Brain microvascular endothelial cell (primary cell): ENCODE data around the gene PARVB.

ENCODE experiments used
- DNase-seq: peaks from one replicate; pipeline ENCODE4 v3.0.0-alpha.2; 2020
- H3K27ac ChIP-seq: fragments of 250-450 bp; sonication (Bioruptor Pico); 2 replicates; pipeline ENCODE4 v1.5.1; 2020; ENCODE audit warnings: mild to moderate bottlenecking, moderate library complexity
- H3K27me3 ChIP-seq: fragments of 250-450 bp; sonication (Bioruptor Pico); replicated peaks from 2 replicates; pipeline ENCODE4 v1.5.1; 2020; ENCODE audit warnings: mild to moderate bottlenecking
- H3K36me3 ChIP-seq: fragments of 250-450 bp; sonication (Bioruptor Pico); replicated peaks from 2 replicates; pipeline ENCODE4 v1.5.1; 2020; ENCODE audit warnings: mild to moderate bottlenecking
- H3K4me3 ChIP-seq: 2 replicates; pipeline ENCODE4 v1.5.1; 2011; ENCODE audit warnings: low read depth, mild to moderate bottlenecking, control low read depth, low read length, moderate library complexity
- in situ Hi-C: cut with HindIII; loops from 2 replicates; pipeline ENCODE4 v1.10.0; 2017; ENCODE audit warnings: low sequenced_read_pairs, low pct_ligation_motif_present
- TF ChIP-seq, protein P1 (sequence below): IDR thresholded peaks from 2 replicates; pipeline ENCODE4 v1.5.1; 2011; ENCODE audit warnings: low read depth, mild to moderate bottlenecking, moderate library complexity, low read length, control low read depth, inconsistent platforms; ENCODE audit errors: missing control alignments

Gene PARVB

GRCh38 chr22:44084044-44084772, 60.1 kb downstream of the PARVB start:
- Histone ChIP-seq H3K27ac (no peak overlapping the region), H3K36me3 (no peaks in the 10 kb centered on the region), H3K27me3 (no peaks in the 10 kb centered on the region), H3K4me3 (no peak overlapping the region)
- in situ Hi-C loops: loop anchor here (25.0 kb wide), 1 partner anchor 97 kb away; no protein-coding TSS in a partner anchor
- DNase-seq: no peak
- TF ChIP-seq, protein P1, sequence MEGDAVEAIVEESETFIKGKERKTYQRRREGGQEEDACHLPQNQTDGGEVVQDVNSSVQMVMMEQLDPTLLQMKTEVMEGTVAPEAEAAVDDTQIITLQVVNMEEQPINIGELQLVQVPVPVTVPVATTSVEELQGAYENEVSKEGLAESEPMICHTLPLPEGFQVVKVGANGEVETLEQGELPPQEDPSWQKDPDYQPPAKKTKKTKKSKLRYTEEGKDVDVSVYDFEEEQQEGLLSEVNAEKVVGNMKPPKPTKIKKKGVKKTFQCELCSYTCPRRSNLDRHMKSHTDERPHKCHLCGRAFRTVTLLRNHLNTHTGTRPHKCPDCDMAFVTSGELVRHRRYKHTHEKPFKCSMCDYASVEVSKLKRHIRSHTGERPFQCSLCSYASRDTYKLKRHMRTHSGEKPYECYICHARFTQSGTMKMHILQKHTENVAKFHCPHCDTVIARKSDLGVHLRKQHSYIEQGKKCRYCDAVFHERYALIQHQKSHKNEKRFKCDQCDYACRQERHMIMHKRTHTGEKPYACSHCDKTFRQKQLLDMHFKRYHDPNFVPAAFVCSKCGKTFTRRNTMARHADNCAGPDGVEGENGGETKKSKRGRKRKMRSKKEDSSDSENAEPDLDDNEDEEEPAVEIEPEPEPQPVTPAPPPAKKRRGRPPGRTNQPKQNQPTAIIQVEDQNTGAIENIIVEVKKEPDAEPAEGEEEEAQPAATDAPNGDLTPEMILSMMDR: no peak

- H3K27ac ChIP-seq: no peak overlapping the region
- DNase-seq: peak; percentile 18
- TF ChIP-seq, protein P1: peak; percentile 59
- H3K4me3 ChIP-seq: no peak overlapping the region
- no peaks in the 10 kb centered on the region for H3K27me3 ChIP-seq
- in situ Hi-C loops: loop anchor here (25.0 kb wide), 1 partner anchor 99 kb away; no protein-coding TSS in a partner anchor
- H3K36me3 ChIP-seq: no peaks in the 10 kb centered on the region
Observed at GRCh38 chr22:44085743-44086270, 61.7 kb downstream of the PARVB start.

- no peak overlapping the region for H3K4me3 ChIP-seq
- no peak for DNase-seq
- in situ Hi-C loops: loop anchor here (25.0 kb wide), 1 partner anchor 99 kb away; no protein-coding TSS in a partner anchor
- H3K27ac ChIP-seq: no peak overlapping the region
- H3K27me3 ChIP-seq: no peaks in the 10 kb centered on the region
- H3K36me3 ChIP-seq: no peaks in the 10 kb centered on the region
- TF ChIP-seq, protein P1: no peak
Observed at GRCh38 chr22:44086271-44087088, 62.4 kb downstream of the PARVB start.

GRCh38 chr22:44087089-44087430, 63.0 kb downstream of the PARVB start:
- no peak for DNase-seq
- no peak overlapping the region for H3K27ac ChIP-seq
- H3K27me3 ChIP-seq: no peaks in the 10 kb centered on the region
- no peak overlapping the region for H3K4me3 ChIP-seq
- TF ChIP-seq, protein P1: no peak
- in situ Hi-C loops: loop anchor here (25.0 kb wide), 1 partner anchor 100 kb away; no protein-coding TSS in a partner anchor
- H3K36me3 ChIP-seq: no peaks in the 10 kb centered on the region

DNA sequence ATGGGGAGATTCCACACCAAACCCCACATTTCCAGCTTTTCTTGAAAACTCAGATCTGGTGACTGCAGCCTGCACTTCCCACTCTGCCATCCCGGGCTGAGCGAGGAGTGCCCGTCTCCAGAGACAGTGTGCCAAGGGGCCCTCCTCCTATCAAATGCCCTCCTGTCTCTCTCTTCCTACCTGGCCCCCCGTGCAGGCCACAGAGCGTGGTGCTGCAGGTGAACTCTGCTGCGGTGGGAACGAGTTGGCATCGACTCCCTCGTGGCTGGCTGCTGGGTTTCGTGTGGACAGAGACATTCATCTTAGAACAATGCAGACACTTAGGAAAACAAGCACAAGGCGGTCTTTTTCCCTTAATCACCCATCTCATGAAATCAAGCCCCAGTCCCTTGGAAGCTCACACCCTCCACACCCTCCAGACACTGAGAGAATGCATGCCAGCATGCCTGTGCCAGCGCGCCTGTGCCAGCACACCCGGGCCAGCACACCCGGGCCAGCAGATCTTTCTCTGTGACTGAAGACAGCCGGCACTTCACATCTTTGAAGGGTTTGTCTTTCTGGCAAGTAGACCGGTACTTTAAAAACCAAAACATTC, 65.0 kb downstream of the PARVB start:
- H3K4me3 ChIP-seq: no peak overlapping the region
- peak; percentile 42 for DNase-seq
- no peaks in the 10 kb centered on the region for H3K36me3 ChIP-seq
- H3K27ac ChIP-seq: no peak overlapping the region
- TF ChIP-seq, protein P1: no peak
- in situ Hi-C loops: loop anchor here (25.0 kb wide), 1 partner anchor 102 kb away; no protein-coding TSS in a partner anchor
- H3K27me3 ChIP-seq: no peaks in the 10 kb centered on the region
